Naive thymus-derived CD4-positive, alpha-beta T cell (primary cell): ENCODE data around the gene CTBP2. TPM values are rescaled to one million over a fixed set of nuclear protein-coding genes. Genes with fewer than 3 reads are reported as not detected.
A peak's percentile ranks its signal among the peaks of the same experiment; 100 is the strongest.

Source experiments
- ATAC-seq: fragments of 150-1000 bp; cut with Tn5 transposase; 2 replicates; pipeline ENCODE4 v1.10.0; 2021; ENCODE audit warnings: mild to moderate bottlenecking, moderate library complexity
- CTCF ChIA-PET: fragments of 350-600 bp; sonication (Branson Sonifier 250); formaldehyde crosslinking; loops from one replicate; lab custom pipeline; 2021; ENCODE audit warnings: antibody characterized with exemption; lab: Charles Lee
- POLR2A ChIA-PET: fragments of 350-600 bp; sonication (Branson Sonifier 250); formaldehyde crosslinking; loops from one replicate; lab custom pipeline; 2021; ENCODE audit warnings: antibody characterized with exemption, inconsistent platforms; lab: Charles Lee
- DNase-seq, 9 donors: peaks; one replicate each; pipeline versions ENCODE4 v3.0.0 to v3.0.0-alpha.2; 2020 to 2022; ENCODE audit warnings: mixed read lengths in 1 of 9
- H3K27ac ChIP-seq: one replicate; pipeline ENCODE4 v1.7.0; 2013; ENCODE audit warnings: mild to moderate bottlenecking, low read depth, low read length, moderate library complexity
- H3K27me3 ChIP-seq, 2 donors: one replicate each; pipeline ENCODE4 v1.7.0; 2013; ENCODE audit warnings: low read length in 2 of 2, mild to moderate bottlenecking in 2 of 2, moderate library complexity in 2 of 2; ENCODE audit not compliant: control insufficient read depth in 2 of 2, insufficient read depth in 2 of 2
- H3K36me3 ChIP-seq, 3 experiments: 1 replicate in 2 of 3; 2 replicates in 1 of 3; pipeline ENCODE4 v1.7.0; 2013; ENCODE audit warnings: low read length in 3 of 3, mild to moderate bottlenecking in 3 of 3, moderate library complexity in 1 of 3; ENCODE audit not compliant: insufficient read depth in 3 of 3, control insufficient read depth in 2 of 3
- H3K4me1 ChIP-seq, 2 donors: one replicate each; pipeline ENCODE4 v1.7.0; 2013; ENCODE audit warnings: low read length in 2 of 2, mild to moderate bottlenecking in 2 of 2, moderate library complexity in 1 of 2; ENCODE audit not compliant: control insufficient read depth in 2 of 2, insufficient read depth in 2 of 2
- H3K4me3 ChIP-seq: 2 replicates; pipeline ENCODE4 v1.7.0; 2013; ENCODE audit warnings: mild to moderate bottlenecking, low read length
- H3K9me3 ChIP-seq, 3 experiments: 1 replicate in 2 of 3; 2 replicates in 1 of 3; pipeline ENCODE4 v1.7.0; 2013; ENCODE audit warnings: low read length in 3 of 3; ENCODE audit not compliant: control insufficient read depth in 2 of 3
- H3K27ac Mint-ChIP-seq, 9 donors: one replicate each; pipeline ENCODE4 v1.8.0; 2020 to 2022; ENCODE audit warnings: mixed read lengths in 9 of 9, mild to moderate bottlenecking in 8 of 9, moderate library complexity in 5 of 9, inconsistent platforms in 2 of 9
- H3K27me3 Mint-ChIP-seq, 5 donors: one replicate each; pipeline ENCODE4 v1.8.0; 2021 to 2022; ENCODE audit warnings: mixed read lengths in 5 of 5, mild to moderate bottlenecking in 1 of 5
- H3K36me3 Mint-ChIP-seq, 5 donors: one replicate each; pipeline ENCODE4 v1.8.0; 2020 to 2022; ENCODE audit warnings: mixed read lengths in 5 of 5, mild to moderate bottlenecking in 3 of 5, inconsistent platforms in 1 of 5
- H3K4me1 Mint-ChIP-seq, 7 donors: one replicate each; pipeline ENCODE4 v1.8.0; 2020 to 2022; ENCODE audit warnings: mixed read lengths in 7 of 7, mild to moderate bottlenecking in 3 of 7, inconsistent platforms in 1 of 7
- H3K4me3 Mint-ChIP-seq, 10 donors: one replicate each; pipeline ENCODE4 v1.8.0; 2020 to 2022; ENCODE audit warnings: mild to moderate bottlenecking in 10 of 10, mixed read lengths in 10 of 10, moderate library complexity in 6 of 10, inconsistent platforms in 2 of 10
- H3K9me3 Mint-ChIP-seq, 11 donors: one replicate each; pipeline ENCODE4 v1.8.0; 2020 to 2022; ENCODE audit warnings: mixed read lengths in 11 of 11, mild to moderate bottlenecking in 4 of 11, inconsistent platforms in 1 of 11, moderate library complexity in 1 of 11
- intact Hi-C, 2 donors: fragments of 100-400 bp; cut with micrococcal nuclease; formaldehyde crosslinking; loops; one replicate each; pipeline ENCODE4 v1.15.1; 2023
- polyA plus RNA-seq, 2 donors: library from polyadenylated mRNA; unstranded; fragments of 300-500 nt; fragmentation: Illumina TruSeq; gene quantifications; one replicate each; pipeline ENCODE4 v1.2.3, GENCODE V29; 2021
- total RNA-seq, 6 experiments: library from RNA in 5 of 6; stranded (reverse) in 5 of 6; gene quantifications; 1 replicate in 5 of 6; 2 replicates in 1 of 6; pipeline ENCODE4 v1.2.3 and lab custom pipeline; 2021 to 2026

CTBP2 gene
- total and polyA plus RNA-seq, 7 experiments from 2014 or later: 0.05 to 39.5 (median 1.7) TPM; not detected in 1

DNA sequence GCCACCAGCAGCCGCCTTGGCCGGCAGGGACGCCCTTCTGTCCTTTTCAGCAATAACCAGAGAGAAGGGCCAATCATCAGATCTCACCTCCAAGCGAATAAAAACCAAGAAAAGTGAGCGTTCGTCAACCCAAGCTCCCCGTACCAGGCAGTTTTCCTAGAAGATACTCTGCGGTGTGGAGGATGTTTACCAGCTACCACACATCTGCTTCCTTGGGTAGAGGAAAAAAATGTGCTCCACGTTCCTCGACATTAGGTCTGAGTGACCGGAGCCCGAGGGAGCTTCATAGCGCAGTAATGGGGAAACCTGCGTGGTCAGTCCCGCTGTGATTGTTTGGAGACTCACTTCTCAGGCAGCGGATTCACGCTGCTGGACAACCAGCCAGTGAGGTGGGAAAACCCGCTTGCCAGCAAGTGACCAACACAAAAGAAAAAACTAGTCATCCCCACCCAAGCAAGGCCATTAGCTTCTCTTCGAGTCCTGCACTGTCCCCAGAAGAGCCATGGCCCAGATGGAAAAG is 145.5 kb downstream of the CTBP2 start:
- Histone ChIP-seq H3K4me3 (no peak overlapping the region), H3K4me1 (no peaks in the 10 kb centered on the region), H3K27me3 (no peaks in the 10 kb centered on the region), H3K27ac (no peak overlapping the region), H3K9me3 (no peaks in the 10 kb centered on the region), H3K36me3 (no peaks in the 10 kb centered on the region)
- ATAC-seq (no peak), DNase-seq (no peak)
- Mint-ChIP-seq H3K4me1 (peaks cover 0 to 9% (median 0%) of the 10 kb centered on the region in 7 donors), H3K36me3 (peaks cover 0 to 5% (median 0%) of the 10 kb centered on the region in 5 donors), H3K27me3 (peaks cover 0 to 17% (median 8%) of the 10 kb centered on the region in 5 donors), H3K9me3 (peaks cover 0 to 7% (median 0%) of the 10 kb centered on the region in 11 donors), H3K27ac (no peak overlapping the region), H3K4me3 (peak overlapping the region in 1 of 10 donors; percentile 20)
- CTCF ChIA-PET: no interaction called here
- intact Hi-C loops: no loop called here
- POLR2A ChIA-PET: no interaction called here

DNA sequence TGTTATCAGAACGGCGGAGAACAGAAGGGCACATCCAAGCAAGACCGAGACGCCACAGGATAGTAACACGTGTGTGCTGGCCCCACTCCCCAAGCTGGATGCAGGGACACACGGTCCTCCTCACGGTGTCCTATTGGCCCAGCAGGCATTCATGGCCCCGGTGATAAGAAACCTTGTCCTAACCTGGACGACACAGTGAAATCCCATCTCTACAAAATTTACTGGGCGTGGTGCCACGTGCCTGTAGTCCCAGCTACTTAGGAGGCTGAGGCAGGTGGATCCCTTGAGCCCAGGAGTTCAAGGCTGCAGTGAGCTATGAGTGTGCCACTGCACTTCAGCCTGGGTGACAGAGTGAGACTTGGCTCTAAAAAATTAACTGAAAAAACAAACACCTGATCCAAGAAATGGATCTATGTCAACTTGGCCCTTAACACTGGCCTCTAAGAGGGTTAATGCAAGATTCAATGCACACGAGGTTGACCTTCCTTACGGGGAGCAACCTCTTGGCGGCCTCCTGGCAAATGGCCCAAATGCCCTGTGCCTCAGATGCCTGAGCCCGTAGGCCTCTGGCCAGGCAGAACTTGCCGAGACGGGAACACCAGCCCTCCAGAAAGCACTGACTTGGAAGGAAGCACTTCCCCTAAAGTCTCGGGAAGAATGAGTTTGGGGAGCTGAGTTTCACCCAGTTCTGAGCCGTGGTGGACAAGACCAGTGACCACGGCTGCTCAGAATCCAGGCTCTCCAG is 146.1 kb downstream of the CTBP2 start:
- Histone ChIP-seq H3K9me3 (no peaks in the 10 kb centered on the region), H3K36me3 (no peaks in the 10 kb centered on the region), H3K4me1 (no peaks in the 10 kb centered on the region), H3K27ac (no peak overlapping the region), H3K27me3 (no peaks in the 10 kb centered on the region), H3K4me3 (no peak overlapping the region)
- peaks cover 0 to 17% (median 8%) of the 10 kb centered on the region in 5 donors for H3K27me3 Mint-ChIP-seq
- peaks cover 0 to under 1% (median 0%) of the 10 kb centered on the region in 5 donors for H3K36me3 Mint-ChIP-seq
- H3K9me3 Mint-ChIP-seq: peaks cover 0 to 1% (median 0%) of the 10 kb centered on the region in 11 donors
- DNase-seq: no peak
- no peak overlapping the region for H3K27ac Mint-ChIP-seq
- POLR2A ChIA-PET: no interaction called here
- intact Hi-C loops: no loop called here
- peaks cover 0 to 9% (median 0%) of the 10 kb centered on the region in 7 donors for H3K4me1 Mint-ChIP-seq
- H3K4me3 Mint-ChIP-seq: peak overlapping the region in 1 of 10 donors; percentile 20
- ATAC-seq: no peak
- CTCF ChIA-PET: interaction anchor here (0.5 kb wide), 1 partner anchor 349 kb away, joined by 3 read pairs; no protein-coding TSS in a partner anchor

DNA sequence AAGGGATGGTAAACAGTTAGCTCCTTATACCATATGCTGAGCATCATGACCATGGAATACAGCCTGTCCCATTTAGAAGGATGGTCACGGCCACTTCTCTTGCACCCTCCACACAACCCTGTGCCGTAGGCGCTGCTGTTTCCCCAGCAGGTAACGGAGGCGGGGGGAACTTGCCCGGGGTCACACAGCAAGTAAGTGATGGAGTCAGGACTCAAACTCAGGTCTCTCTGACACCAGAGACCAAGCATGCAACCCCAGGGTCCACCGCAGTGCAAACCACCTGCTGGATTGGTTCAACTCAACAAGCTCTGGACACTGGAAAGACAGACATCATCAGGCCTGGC is 146.9 kb downstream of the CTBP2 start:
- H3K36me3 Mint-ChIP-seq: no peaks in the 10 kb centered on the region
- H3K4me1 Mint-ChIP-seq: peaks cover 0 to 9% (median 0%) of the 10 kb centered on the region in 7 donors
- H3K27ac Mint-ChIP-seq: no peak overlapping the region
- intact Hi-C loops: no loop called here
- no peak for ATAC-seq
- H3K4me3 ChIP-seq: no peak overlapping the region
- H3K9me3 Mint-ChIP-seq: no peaks in the 10 kb centered on the region
- no peaks in the 10 kb centered on the region for H3K27me3 ChIP-seq
- ChIA-PET POLR2A (no interaction called here), CTCF (no interaction called here)
- no peak overlapping the region for H3K27ac ChIP-seq
- no peaks in the 10 kb centered on the region for H3K9me3 ChIP-seq
- no peaks in the 10 kb centered on the region for H3K4me1 ChIP-seq
- H3K27me3 Mint-ChIP-seq: peaks cover 0 to 17% (median 9%) of the 10 kb centered on the region in 5 donors
- DNase-seq: no peak
- no peaks in the 10 kb centered on the region for H3K36me3 ChIP-seq
- no peak overlapping the region for H3K4me3 Mint-ChIP-seq

DNA sequence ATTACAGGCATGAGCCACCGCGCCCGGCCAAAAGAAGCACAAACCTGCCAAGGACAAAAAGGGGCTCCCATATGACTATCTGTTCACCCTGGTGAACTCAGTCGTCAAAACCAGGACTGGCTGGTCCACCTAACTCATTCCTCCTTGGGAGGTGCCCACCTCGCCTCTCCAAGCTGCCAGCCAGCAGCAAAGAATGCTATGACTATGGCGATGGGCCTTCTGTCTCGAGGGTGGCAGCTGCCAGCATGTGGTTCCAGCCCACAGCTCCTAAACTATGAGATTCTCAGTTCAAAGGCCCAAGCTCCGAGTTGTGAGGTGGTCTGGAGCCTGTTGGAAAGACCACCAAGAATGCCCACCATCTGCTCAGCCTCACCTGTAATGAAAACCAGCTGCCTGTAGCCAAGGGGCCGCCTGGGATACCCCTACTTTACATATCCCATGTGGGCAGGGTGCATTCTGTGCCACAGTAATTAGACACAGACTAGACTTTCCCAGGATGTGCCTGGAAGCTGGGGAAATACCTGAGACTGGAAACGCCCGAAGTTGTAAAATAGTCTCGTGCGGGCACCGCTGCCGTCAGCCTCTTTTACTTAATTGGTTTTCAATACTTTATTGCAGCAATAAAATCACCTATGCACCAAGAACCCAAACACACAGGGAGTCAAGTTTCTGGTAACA is 147.4 kb downstream of the CTBP2 start:
- Mint-ChIP-seq H3K4me1 (peaks cover 0 to 9% (median 0%) of the 10 kb centered on the region in 7 donors), H3K36me3 (no peaks in the 10 kb centered on the region), H3K27me3 (peaks cover 0 to 17% (median 9%) of the 10 kb centered on the region in 5 donors), H3K9me3 (no peaks in the 10 kb centered on the region), H3K27ac (no peak overlapping the region), H3K4me3 (no peak overlapping the region)
- Histone ChIP-seq H3K4me3 (no peak overlapping the region), H3K4me1 (no peaks in the 10 kb centered on the region), H3K27ac (no peak overlapping the region), H3K9me3 (no peaks in the 10 kb centered on the region), H3K27me3 (no peaks in the 10 kb centered on the region), H3K36me3 (no peaks in the 10 kb centered on the region)
- DNase-seq (no peak), ATAC-seq (no peak)
- CTCF ChIA-PET: no interaction called here
- POLR2A ChIA-PET: no interaction called here
- intact Hi-C loops: no loop called here

DNA sequence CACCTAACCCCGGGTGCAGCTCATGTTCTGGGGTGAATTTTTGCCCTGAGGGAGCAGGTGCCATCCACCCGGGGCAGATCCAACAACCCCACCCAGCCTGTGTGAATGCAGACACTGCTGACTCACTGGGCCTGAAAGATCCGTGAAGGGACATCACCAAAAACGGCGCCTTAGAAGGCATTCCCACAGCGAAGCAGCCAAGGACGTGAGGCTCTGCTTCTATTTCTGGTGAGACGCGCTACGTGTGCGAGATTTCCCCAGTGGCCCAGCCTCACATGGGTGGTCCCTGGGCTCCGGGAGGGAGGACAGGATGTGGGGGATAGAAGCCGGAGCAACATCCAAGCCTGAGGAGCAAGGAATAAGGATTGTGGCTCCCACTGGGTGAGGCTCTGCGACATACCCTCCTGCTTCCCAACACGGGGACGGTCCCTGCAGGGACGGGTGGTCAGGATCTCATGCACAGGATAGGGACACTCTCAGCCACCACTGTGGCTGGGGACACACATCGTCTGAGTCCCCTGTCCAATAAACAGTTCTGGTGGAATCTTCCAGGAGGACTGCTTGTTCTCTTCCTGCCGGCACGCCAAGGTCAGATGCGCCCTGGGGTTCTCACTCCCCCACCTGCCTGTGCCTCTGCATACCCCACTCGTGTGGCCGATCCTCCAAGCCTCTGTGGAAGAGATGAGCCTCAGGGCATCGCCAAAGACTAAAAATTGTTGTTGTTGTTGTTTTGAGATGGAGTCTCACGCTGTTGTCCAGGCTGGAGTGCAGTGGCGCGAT is 148.2 kb downstream of the CTBP2 start:
- ChIA-PET CTCF (no interaction called here), POLR2A (no interaction called here)
- Histone ChIP-seq H3K27ac (no peak overlapping the region), H3K27me3 (no peaks in the 10 kb centered on the region), H3K36me3 (no peaks in the 10 kb centered on the region), H3K4me3 (no peak overlapping the region), H3K4me1 (no peaks in the 10 kb centered on the region), H3K9me3 (no peaks in the 10 kb centered on the region)
- Mint-ChIP-seq H3K4me1 (peaks cover 0 to 9% (median 0%) of the 10 kb centered on the region in 7 donors), H3K4me3 (no peak overlapping the region), H3K36me3 (no peaks in the 10 kb centered on the region), H3K27ac (no peak overlapping the region), H3K9me3 (no peaks in the 10 kb centered on the region), H3K27me3 (peaks cover 0 to 17% (median 9%) of the 10 kb centered on the region in 5 donors)
- intact Hi-C loops: no loop called here
- DNase-seq (no peak), ATAC-seq (no peak)

DNA sequence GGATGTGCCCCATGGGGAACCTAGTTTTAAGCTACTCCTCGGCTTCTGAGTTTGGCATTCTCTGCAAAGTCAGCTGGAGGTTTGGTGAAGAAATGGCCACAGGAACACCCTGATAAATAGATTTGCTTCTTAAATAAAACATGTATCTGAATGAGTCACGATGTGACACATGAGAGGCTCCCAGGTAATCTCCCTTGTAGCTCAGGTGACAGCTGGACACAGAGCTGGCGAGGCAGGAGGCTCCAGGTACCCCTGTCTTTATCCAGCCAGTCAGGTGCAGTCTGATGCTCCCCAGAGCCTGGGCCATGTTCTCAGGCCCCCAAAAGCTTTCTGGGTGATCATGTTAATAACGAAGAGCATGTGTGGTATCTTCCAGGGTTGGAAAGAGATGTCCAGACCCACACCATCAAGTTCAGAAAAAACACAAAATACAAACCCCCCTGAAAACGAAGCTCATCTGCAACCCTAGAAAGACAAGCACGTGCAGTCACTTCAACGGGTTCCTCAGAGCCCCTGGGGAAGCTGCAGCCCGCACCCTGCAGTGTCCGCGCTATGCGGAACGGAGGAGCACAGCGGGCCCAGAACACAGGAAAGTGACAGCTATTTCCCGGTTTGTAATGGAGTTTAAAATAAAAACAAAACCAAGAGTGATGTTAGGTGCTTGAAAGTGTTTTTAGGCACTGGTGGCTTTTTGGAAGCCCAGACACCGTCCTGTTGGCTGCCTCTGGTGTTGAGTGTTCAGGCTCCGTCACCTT is 149.0 kb downstream of the CTBP2 start:
- Histone ChIP-seq H3K9me3 (no peaks in the 10 kb centered on the region), H3K27ac (no peak overlapping the region), H3K36me3 (no peaks in the 10 kb centered on the region), H3K4me1 (no peaks in the 10 kb centered on the region), H3K27me3 (no peaks in the 10 kb centered on the region), H3K4me3 (no peak overlapping the region)
- Mint-ChIP-seq H3K27me3 (peaks cover 0 to 13% (median 5%) of the 10 kb centered on the region in 5 donors), H3K4me1 (peaks cover 0 to 9% (median 0%) of the 10 kb centered on the region in 7 donors), H3K27ac (no peak overlapping the region), H3K36me3 (no peaks in the 10 kb centered on the region), H3K9me3 (no peaks in the 10 kb centered on the region), H3K4me3 (no peak overlapping the region)
- CTCF ChIA-PET: no interaction called here
- intact Hi-C loops: no loop called here
- DNase-seq (no peak), ATAC-seq (no peak)
- POLR2A ChIA-PET: no interaction called here
